Activated CD4-positive, alpha-beta T cell treated with anti-CD3 and anti-CD28 coated beads for 48 hours (primary cell): ENCODE data around the gene C19orf47.

Source experiments
- DNase-seq: peaks from one replicate; pipeline ENCODE4 v3.0.0-alpha.2; 2020

The C19orf47 gene

DNA sequence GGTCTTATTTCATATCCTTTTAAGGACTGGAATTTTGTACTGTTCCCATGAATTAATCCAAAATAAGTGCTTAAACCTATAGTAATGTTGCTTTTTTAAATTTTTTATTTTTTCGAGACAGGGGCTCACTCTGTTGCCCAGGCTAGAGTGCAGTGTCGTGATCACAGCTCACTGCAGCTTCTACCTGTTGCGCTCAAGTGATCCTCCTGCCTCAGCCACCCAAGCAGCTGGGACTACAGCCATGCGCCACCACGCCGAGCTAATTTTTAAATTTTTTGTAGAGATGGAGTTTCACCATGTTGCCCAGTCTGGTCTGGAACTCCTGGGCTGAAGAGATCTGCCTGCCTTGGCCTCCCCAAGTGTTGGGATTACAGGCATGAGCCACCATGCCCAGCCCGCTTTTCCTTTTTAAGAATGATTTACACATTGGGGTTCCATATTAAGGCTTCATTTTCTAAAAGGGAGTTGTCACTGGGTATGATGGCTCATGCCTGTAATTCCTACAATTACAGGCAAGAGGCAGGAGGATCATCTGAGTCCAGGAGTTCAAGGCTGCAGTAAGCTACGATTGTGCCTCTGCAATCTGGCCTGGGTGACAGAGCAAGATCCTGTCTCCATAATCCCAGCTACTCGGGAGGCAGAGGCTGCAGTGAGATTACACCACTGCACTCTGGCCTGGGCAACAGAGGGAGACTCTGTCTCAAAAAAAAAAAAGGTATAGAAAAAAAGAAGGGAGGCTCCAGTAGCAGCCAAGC is 34.8 kb downstream of the C19orf47 start:
- no peak for DNase-seq

DNA sequence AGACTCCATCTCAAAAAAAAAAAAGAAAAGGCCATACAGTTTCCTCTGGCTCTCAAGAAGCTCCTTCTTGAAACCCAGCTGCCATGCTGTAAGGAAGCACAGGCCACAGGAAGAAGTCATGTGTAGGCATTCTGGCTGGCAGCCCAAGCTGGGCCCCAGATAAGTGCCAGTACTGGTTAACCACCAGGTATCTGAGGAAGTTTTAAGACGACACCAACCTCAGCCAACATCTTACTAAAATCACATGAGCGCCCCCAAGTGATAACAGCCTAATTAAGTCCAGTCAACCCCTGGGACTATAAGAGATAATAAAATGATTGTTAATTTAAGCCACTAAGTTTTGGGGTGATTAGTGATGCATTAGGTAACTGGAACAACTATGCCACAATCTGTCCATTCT is 35.7 kb downstream of the C19orf47 start:
- DNase-seq = no peak

DNA sequence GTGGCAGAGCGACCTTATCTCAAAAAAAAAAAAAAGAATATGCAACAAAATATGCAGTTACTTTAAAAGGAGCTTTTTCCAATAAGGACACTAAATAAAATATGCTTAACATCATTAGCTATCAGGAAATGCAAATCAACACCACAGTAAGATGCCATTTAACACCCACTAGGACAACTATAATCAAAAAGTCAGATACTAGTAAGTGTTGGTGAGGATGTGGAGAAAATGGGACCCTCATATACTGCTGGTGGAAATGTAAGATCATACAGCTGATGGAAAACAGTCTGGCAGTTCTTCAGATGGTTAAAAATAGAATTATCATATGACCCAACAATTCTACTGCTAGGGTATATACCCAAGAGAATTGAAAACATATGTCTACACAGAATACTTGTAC is 38.5 kb downstream of the C19orf47 start:
- no peak for DNase-seq

DNA sequence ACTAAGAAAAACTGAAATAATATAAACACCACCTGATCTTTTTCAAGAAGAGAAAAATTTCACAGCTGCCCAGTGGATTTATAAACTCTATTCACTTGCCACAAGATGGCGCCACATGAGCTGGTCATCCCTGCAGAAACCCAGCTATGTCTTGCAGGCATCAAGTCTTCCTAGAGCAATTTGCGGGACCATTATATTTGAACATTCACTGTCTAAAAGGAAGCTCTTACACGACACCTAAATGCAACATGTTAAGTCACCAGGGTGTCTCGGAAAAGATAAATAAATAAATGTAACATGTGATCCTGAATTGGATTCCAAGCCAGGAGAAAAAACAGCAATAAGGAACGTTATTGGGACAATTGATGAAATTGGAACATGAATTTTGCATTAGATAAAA is 42.8 kb downstream of the C19orf47 start:
- peak; percentile 83 for DNase-seq

DNA sequence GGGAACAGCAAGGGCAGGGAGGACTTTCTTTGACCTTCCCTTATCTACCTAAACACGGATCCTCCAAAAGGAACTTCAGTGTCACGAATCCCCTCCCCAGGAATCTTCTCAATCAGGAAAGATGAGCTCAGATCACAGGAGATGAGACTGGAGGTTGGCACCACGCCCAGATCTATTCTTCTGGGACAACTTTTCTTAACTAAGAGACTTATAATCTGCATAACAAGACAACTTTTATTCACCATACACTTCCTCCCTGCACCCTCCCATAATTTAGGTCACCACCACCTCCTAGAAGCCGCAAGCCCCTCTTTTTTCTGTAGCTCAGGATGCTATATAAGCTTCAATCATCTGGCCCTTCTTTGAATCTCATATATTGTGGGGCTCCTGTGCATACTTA is 43.9 kb downstream of the C19orf47 start:
- DNase-seq = no peak

DNA sequence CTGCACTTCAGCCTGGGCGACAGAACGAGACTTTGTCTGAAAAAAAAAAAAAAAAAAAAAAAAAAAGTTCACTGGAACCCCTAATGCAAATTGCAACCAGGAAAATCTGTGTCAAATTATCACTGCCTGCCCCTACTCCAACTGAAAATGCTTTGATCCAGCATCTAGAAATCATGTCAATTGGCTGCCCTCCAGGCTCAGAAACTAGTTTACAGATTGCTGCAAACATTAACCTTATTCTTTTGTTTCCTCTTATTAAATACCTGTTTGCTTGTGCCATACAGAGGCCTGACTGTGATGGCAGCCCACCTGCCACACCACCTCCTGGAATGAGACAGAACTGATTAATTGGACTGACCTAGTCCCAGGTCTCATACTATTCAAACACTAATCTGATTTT is 44.4 kb downstream of the C19orf47 start:
- no peak for DNase-seq

DNA sequence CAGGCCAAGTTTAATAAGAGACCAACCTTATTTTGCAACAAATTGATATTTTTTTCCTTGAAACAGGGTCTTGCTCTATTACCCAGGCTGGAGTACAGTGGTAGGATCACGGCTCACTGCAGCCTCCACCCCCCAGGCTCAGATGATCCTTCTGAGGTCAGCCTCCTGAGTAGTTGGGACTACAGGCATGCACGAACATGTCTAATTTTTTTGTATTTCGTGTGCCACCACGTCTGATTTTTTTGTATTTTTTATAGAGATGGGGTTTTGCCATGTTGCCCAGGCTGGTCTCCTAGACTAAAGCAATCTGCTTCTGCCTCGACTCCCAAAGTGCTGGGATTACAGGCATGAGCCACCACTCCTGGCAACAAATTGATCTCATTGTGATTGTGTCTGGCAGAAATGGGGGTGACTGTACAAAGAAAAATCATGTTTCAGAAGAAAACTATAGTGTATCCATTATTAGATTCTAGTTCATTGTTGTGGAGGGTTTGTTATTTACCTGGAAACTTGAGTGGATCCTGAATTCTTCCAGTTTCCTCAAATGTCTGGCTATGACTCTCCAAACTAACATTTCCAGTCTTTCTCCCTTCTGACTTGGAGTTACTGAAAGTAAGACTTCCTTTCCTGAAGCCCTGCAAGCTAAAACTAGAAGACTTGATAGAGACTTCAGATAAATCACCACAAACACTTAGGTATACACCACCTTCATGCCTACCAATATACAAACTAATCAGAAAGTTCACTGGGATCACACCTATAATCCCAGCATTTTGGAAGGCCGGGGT is 45.8 kb downstream of the C19orf47 start:
- no peak for DNase-seq

DNA sequence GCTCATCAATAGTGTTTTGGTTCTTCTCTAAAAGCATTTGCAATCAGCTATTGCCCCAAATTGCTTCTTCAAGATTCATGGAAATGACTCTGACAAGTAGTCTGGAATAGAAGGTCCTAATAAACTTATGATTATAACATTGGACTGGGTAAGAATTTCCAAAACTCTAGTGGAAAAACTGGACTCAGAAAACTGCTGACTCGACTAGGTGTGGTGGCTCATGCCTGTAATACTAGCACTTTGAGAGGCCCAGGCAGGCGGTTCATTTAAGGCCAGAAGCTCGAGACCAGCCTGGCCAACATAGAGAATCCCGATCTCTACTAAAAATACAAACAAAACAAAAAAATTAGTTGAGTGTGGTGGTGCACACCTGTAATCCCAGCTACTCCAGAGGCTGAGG is 47.5 kb downstream of the C19orf47 start:
- DNase-seq = no peak

DNA sequence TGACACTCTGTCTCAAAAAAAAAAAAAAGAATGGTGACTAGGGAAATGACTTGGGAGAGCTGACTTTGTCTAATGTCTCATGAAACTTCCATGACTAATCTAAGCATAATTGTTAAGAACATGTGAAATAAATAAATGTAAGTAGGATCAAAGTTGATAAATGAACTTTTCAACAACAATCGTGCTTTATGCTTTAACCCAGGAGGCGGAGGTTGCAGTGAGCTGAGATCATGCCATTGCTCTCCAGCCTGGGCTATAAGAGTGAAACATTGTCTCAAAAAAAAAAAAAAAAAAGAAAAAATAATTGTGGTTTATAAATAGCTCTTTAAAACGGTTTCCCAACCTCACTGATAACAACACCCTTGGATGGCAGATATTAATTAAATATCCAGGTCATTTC is 50.2 kb downstream of the C19orf47 start:
- DNase-seq = no peak

DNA sequence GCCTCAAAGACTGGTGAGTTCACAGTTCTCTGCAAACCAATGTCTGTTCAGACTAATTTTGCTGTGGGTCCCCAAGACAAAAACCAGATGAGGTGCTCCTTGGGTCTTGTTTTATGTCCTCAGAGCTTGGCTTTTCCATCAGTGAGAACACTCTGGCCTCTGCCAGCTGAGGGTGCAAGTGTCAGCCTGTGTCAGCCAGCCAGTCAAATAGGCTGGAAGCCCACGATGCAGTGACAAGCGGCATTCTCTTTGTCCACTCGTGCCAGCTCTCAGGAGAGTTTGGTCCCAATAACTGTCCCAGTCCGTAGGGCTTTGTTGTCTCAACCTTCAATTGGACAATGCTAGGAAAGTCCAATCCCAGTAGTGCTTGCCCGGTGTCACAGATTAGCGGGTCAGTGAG is 53.6 kb downstream of the C19orf47 start:
- DNase-seq = no peak

DNA sequence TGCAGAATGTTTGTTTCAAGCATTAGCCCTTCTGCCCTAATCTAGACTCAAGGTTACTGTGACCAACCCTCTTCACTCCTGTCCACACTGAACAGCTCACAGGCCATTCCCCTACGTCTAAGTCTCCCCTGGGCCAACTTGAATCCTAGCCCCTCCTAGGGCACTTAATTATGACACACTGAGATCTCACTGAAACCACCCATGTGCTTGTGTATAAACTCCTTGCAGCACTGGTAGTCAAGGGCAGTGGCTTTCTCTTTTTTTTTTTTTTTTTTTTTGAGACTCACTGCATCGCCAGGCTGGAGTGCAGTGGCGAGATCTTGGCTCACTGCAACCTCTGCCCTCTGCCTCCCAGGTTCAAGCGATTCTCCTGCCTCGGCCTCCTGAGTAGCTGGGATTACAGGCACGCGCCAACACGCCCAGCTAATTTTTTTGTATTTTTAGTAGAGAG is 61.2 kb downstream of the C19orf47 start:
- DNase-seq = no peak

DNA sequence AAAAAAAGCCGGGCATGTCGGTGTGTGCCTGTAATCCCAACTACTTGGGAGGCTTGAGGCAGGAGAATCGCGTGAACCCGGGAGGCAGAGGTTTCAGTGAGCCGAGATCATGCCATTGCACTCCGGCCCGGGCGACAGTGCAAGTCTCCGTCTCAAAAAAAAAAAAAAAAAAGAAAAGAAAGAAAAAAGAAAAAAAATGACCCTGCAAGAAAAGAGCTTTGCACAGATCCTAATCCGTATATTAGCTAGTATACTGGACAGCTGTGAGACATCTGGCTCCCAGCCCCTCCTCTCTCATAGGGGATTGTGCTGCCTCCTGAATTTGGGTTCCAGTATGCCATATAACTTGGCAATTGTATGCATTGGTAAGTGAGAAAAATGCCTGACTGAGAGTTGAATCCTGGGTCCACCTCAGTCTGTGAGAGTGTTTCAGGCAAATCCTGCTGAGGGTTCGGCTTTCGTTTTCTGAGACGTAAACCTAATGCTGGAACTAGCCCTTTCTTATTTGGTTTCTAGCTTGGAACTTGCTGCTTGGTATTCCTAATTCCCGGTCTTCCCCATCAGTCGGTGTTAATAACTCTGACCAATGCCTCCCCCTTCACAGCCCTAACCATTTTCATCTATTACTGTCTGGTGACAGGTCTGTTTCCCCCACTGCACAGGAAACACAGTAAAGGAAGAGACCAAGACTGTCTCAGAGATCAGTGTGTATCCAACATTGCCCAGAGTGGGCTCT is 61.8 kb downstream of the C19orf47 start:
- DNase-seq = no peak

DNA sequence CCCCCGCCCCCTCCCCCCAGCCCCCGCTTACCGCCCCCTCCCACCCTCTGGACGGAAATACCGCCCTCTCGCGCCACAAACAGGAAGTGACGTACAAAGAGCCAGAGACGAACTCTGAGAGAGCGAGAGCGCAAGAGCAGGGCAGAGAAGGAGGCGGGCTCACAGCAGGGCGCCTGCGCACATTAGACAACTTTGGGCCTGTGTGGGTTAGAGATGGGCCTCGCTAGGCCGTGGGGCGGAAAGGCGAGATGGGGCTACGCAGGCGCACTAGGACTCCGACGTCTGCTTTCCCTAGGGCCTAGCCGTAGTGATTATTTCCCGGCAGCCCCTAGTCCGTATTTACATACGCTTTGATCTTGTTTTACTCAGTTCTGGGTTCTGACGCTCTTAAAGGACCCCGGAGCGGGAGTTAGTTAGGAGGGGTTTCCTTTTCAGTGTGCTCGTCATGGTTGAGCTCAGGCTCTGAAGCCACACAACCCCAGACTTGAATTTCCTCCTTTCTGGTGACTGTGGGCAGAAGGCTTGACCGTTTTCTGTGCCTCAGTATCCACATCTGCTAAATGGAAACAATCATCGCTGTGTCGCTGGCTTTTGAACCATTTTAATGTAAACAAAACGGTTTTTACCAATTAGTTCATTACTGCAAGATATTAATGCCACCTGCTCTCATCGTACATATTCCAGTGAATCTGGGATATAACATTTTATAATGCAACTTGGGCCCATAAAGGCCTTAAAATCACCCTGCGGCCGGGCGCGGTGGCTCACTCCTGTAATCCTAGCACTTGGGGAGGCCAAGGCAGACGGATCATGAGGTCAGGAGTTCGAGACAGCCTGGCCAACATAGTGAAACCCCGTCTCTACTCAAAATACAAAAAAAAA is 62.6 kb downstream of the C19orf47 start:
- peak; percentile 98 for DNase-seq

DNA sequence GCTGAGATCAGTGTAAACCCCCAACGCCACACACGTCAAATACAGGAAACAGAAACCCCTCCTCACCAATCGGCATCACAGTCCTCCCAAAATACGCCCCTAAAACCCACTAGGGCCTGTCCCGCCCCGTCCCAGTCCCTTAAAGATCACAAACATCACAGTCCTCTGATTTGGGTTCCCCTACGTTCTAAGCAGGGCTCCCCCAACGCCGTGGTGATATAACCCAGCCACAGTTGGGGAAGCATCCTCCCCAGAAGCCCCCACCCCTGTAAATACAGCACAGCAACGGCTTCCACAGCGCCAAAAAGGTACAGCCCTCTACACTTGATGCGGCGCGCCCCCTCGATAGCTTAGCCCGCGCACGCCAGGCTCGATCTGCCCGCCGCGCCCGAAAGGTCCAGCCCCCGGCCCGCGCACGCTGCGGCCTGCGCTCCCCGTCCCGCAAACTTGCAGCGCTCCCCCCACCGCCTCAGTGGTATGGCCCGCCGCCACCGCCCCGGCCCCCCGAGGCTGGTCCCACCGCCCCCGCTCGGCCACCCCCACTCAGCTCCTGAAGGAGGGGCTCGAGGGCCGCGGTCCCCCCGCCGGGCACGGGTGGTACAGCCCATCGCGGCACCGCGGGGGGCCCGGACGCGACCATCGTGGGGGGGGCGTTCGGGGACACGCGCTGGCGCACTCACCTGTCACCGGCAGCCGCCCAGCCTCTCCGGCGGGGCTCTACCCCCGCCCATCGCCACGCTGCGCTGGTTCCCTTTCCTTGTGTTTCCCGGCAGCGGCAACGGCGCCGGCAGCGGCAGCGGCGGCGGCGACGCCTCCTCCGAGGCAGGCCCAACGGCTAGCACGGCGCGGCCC is 63.5 kb downstream of the C19orf47 start, which contains the start of gene AKT2:
AKT2 (minus strand) TSS at position 845 of the 852 bp plus-strand sequence. CDS start 20,078 bp downstream, outside the sequence.
- DNase-seq = peak; percentile 67

DNA sequence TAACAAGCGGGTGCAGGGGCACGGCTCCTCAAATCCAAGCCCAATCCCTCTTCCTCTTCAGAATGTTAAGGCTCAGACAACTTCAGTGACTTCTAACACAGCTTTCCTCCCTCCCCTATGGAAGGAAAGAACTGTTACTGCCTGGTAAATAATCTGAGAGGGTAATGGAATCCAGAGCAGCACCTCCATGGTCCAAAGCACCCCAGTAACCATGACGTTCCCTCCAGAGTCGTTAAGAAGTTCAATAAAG is 64.0 kb downstream of the C19orf47 start:
- no peak for DNase-seq

DNA sequence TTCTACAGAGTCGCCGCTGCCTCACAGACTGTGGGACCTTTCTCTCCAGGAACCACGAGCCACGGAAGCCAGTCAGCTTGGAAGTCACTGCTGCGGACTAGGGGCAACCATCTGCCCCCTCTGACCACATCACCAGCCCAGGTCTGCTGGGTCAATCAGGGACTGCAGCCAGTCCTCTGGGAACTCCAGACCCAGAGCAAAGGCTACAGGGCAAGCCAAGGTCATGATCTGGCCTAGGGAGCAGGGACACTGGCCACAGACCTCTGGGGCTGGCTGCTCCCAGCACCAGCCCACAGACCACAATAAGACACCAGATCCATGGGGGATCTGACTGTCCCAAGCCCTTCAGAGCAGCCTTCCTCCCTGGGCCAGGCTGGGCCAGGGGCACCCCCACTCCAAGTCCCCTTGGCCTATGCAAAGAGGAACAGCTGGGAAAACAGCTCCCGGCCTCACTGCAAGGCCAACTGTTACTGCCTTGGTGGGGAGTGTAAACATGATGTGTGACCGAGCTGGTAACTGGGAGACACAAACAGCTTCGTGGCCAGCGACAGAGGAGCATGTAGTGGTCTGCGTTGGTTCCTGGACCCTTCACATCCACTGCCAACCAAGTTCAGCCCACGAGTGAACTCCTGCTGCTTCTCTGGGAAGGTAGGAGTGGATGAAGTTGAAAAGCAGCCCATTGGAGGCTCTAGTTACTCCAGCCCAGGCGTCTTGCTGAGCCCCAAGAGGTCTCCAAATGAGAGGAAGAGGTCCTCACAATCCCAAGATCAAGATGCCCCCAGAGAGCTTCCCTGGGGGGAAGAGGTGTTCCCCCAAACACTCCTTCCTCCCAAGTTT is 64.6 kb downstream of the C19orf47 start:
- DNase-seq = no peak

DNA sequence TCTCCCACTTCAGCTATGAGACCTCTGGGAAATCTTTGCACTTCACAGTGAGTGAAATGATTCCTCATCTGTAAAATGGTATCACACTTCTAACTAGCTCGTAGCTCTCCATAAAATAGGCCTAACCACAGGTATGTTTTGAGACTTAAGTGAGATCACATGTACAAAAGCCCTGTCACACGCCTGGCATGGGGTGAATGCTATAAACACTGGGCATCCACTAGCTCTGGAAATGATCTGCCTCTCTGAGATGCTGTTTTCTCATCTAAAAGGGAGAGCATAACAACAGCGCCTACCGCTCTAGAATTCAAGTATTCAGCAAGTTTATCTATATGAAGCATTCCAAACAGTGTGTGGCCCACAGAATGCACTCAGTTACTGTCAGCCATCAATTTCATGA is 65.3 kb downstream of the C19orf47 start:
- DNase-seq = no peak

DNA sequence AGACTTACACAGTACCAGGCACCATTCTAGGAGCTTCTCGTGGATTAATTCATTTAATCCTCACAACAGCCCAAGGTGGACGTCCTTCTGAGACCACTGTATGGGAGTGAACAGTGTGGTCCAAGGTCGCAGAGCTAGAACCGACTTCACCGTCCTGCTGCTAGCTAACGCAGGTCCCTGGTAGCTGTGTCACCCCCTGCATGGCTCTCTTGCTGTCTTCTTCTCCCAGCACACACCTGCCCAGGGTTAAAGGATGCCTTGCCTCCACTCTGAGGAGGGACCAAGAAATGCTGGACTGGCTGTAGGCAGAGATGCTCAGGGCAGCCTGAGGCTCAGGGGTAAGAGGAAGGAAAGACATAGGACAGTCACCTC is 66.0 kb downstream of the C19orf47 start:
- no peak for DNase-seq

DNA sequence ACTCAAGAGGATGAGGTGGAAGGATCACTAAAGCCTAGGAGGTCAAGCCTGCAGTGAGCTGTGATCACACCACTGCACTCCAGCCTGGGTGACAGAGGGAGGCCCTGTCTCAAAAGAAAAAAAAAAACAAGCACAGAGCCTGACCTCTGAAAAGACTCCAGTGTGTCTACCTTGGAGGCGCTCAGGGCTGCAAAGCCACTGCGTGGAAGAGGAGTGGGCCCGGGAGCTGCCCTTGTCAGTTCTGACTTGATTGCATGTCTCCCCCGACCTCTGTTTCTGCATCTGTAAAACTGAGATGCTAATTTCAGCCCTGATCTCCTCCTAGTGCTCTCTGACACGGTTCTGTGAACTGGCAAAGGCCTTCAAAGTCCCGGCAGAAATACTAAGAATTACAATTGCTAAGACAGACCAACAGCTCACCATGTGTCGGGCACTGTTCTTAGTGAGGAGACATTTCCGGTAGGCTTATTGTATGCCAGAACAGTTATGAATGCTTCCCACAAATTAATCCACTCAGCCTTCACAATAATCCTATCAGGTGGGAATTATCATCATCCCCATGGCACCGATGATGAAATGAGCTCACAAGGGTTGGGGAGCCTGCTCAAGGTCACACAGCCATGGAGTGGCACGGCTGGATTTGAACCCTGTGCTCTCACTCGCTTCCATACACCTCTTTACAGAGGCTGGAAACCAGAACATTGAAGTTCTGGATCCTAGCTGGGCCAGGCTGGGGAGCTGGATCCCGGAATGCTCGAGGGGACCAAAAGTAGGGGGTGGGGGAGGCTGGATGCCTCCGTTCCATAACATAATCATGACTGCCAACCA is 66.6 kb downstream of the C19orf47 start:
- DNase-seq = no peak

DNA sequence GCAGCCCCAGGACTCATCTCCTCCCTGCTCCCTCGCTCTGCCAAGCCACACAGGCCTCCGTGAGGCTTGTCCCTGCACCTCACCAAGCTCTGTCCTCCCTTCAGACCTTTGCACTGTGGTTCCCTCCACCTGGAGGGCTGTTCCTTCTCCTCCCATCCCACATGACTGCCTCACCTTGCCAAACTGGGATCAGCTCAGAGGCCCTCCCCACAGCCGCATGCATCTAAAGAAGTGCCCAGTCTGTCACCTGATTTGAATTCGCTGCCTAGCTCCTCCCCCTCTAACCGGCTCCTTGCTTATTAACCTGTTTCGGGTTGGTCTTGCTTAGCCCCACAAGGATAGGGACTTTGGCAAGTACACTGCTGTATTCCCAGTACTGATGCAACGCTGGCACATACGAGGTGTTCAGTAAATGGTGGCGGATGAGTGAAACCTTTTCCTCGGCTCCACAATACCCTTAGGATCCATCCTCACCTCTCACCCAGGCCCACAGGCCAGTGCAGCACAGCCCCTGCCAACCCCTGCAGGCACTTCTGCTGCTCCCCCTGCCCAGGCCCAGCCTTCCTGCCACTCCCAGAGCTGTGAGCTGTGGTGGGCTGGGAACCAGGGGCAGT is 67.5 kb downstream of the C19orf47 start:
- no peak for DNase-seq
